ENCODE results near the gene THAP10.

THAP10 gene

DNA sequence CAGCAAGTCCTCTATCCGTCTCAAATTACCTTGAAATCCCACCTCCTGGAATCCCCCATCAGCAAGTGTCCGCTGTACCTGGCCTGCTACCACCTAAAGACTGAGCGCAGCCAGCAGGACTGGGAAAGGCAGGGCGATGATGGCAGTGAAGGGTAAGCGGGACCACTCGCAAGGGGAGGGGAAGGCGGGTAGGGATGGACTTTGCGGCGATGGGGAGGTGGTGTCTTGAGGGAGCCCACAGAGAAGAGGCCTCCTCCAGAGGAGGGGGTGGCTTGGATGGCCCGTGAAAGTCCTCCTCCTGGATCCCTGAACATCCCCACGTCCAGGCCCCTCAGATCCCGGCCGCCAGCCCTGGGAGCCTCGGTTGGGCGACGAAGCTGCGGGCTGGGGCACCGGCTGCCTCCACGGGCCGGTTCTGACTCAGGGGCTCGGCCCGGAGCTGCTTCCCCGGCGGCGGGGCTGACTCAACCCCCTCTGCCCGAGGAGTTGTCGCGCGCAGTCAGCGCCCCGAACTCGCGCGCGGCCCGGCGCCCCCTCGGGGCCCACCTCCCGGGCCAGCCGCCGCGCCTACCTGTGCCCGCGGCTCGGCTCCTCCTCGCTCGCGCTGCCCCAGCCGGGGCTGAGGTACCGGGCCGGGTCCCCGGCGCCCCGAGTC is 38.8 kb downstream of the THAP10 start:
- no peak for DNase-seq

DNA sequence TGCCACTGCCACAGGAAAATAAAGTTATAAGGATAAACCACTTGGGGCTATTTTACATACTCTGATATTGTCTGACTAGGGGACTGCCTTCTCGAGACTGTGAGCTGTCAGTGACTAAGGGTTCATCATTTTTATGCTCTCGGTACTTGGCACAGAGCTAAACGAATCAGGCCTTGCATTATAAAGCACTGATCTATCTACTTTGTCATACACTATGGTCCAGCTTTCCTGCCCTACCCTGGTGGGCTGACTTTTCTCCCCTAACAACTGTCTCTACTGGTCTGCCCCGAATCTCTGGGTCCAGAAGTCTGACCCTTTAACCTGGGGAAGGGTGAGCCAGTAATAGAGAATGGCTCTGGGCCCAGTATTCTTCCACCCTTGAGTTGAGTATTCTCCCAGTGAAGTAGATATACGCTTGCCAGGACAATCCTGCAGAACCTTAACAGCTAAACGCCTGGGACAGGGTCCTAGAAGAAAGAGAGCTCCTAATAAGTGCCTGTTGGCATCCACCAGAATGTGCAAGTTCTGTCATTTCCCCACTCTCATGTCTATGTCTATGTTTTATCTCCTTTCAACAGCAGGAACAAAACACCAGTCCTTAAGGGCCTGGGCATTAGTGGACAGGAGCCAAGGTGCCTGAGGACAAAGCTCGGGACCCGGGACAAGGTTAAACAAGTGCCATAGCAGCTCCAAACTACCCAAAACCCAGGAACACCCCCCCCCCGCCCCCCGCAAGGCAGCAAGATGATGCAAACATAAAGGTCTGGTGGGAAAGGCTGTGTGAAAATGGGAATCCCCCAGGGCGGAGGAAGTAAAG is 39.5 kb downstream of the THAP10 start:
- DNase-seq = no peak

DNA sequence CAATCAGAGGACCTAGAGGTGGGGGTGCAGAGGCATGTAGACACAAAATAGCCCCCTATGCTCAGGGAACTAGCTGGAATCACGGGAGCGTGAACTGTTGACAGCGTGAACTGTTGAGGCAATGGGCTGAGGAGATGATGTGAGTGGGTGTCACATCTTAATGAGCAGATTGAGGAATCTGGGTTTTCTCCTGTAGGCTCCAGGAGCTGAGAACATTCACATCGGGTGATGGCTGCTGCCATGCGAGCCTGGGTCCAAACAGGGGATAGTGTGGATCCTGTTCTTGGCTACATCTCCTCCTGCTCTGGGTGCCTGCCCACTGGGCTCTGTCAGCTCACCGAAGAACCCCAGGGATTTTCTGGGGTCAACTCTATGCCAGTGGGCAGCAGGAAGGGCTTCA is 40.3 kb downstream of the THAP10 start:
- DNase-seq = no peak

DNA sequence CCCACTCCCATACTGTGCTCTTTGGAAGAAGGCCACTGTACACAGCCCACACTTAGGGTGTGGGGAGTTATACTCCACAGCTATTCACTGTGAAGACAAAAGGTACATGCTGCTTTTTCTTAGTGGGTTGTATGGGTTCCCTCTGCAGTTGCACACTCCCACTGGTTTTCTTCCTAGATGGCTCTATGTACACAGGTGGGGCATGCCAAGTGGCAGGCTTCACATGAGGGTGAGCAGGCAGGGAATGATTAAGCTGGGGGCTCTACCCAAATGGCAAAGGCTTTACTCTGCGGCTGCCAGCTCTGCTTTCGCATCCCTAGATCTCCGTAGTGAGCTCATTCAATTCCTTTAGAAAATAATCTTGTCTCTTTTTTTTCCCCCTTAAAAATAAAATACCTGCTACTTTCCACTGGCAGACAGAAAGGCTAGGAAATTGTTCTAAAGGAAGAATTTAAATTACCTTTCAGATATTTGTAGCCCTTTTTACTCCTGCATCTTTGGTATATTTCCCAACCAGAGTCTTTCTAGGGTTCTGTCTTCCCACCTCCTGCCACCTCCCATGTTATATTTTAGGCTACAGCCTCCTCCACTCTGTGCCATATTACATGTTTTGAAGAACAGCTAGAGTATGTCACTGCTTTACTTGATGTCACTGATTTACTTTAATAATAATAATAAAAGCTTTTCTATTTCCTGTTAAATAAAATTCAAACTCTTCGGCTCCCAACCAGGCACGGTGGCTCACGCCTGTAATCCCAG is 46.5 kb downstream of the THAP10 start:
- DNase-seq = no peak

DNA sequence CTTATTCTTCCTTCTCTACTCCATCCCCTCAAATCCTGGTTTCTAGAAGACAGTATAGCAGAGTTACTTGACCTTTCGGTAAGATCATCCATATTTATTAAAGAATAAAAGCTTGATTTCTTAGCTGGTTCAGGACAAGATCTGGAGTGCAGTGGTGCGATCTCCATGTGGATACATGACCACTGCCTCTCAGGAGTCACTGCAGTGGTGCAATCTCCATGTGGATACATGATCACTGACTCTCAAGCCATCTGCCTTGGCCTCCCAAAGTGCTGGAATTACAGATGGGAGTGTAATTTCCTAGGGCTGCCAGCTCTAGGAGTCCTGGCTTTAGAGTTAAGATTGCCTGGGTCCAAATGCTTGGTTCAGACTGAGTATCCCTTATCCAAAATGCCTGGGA is 54.8 kb downstream of the THAP10 start:
- DNase-seq = no peak

DNA sequence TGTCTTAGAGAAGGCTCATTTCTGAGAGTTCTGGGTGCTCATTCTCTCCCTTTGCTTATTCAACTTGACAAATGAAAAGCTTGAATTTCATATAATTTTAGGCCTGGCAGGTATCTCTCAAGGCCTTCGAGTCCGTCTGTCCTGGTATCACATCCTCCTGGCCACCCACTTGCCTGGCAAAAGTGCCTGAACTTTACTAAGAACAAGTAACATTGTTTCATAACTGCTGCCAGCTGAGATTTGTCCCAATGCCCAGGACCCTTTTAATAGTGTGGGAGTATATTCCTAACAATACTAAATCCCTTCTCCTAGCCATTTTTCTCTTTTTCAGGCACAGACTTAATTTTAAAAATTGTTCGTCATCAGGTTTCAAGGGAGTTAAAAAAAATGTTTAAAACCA is 56.4 kb downstream of the THAP10 start:
- no peak for DNase-seq

DNA sequence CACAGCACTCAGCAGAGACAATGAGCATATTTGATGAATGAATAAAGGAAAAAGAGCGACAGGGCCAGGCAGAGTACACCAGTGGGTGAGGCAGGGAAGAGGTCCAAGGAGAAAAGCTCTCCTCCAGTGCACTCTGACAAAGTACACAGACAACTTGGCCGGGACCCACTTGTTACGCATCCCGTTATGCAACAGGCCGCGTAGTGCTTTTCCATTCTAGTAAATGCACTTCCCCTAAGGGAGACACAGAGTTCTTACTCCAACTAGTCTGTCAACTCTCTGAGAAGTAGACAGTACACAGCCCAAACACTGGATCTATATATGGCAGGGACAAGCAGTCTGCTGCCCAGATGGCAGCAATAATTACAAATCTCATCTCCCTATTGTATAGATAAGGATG is 56.8 kb downstream of the THAP10 start:
- no peak for DNase-seq

DNA sequence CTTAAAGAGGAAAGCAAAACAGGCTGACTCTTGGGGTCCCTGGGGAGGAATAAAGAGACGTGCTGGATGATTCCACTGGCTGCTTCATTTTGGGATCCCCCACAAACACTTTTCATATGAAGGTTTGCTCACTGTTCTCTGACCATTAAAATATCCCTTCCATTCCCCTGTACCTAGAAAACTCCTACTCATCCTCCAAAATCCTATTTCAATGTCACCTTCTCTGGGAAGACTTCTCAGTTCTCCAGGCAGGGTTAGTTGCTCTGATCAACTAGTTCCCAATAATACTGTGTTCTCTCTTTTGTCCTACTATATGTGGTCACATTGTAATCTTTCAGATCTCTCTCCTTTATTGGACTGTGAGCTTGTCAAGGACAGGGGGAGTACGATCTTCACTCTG is 57.2 kb downstream of the THAP10 start:
- no peak for DNase-seq

DNA sequence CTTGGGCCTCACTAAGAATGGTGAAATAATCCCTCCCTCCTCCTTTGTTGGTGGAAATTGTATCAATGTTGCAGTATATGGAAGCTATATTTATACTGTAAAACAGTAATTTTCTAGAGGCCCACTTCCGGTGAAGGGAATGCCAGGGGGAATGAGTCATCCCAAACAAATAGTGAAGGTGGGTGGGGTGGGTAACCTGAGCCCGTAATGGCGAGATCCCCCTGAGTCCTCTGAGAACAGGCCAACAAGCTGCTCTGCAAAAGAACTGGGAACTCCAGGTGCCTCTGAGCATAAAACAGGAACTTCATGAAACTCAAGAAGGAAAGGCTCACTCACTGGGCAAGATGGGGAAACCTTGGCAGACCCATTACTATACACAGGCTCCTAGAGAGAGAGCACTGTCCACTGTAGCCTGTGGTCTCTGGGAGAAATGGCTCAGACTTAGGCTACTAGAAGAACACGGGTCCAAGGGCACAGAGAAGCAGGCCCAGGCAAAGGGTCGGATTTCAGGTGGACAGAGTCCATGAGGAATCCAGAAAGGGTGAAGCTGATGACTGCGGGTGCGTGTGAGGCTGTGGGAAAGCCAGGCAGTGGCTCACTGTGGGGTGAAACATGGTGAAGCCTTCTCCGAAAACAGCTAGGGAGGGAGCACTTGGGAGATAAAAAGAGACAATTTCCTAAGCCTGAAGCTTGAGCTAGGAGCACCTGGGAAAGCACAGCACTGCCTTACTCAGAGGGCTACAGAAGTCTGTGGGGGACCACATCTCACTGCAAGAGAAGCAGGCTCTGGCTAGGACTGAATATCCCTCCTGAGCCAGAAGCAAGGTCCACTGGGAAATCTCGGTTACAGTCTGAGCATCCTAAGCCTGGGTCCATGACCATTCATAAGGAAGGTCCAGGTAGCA is 58.1 kb downstream of the THAP10 start:
- DNase-seq = no peak

DNA sequence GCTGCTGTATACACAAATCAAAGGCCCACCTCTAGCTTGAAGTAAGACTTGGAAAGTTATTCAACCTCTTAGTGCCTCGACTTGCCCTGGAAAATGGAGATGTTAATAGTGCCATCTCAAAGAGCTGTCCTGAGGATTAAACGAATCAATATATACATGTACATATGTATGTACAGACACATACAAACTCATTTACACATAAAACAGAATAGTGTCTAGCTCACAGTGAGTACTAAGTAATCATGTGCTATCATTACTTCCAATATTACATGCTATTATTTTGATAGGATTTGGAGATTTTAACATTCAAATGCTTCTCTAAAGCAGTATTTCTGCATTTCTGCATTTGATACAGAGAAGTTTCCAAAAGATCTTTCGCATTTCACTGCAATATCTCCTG is 58.8 kb downstream of the THAP10 start:
- DNase-seq = no peak

DNA sequence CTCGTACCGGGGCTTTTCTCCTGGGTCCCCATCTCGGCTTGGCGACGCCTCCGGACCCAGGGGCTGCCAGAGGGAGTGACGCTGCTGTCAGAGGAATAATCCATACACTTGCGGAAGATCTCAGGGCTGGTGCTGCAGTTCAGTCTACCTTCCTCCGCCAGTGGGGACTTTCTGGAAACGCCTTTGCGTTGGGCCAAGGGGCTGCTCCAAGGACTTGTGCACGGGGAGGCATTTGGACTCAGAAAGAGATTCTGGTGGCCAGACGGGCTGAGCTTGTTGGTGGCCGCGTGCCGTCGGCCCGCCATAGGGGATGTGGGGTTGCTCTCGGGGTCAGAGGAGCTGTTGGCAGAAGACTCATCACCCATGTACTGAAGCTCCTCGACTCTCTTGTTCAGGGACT is 60.1 kb downstream of the THAP10 start:
- no peak for DNase-seq
